Aorta (tissue), 5 donors: Measurements from ENCODE around the gene ADAMTSL5. TPM values are rescaled to one million over a fixed set of nuclear protein-coding genes. Genes with fewer than 3 reads are reported as not detected.

Source experiments
- ATAC-seq: fragments of 200-7000 bp; cut with Tn5 transposase; one replicate; pipeline ENCODE4 v1.9.1; 2022; ENCODE audit warnings: moderate library complexity; ENCODE audit not compliant: low FRiP score
- DNase-seq, 2 donors: peaks; one replicate each; pipeline ENCODE4 v3.0.0-alpha.2; 2020
- H3K27ac ChIP-seq, 2 donors: one replicate each; pipeline ENCODE4 v1.5.1; 2013; ENCODE audit warnings: low read length in 2 of 2, mild to moderate bottlenecking in 2 of 2, moderate library complexity in 2 of 2, control low read depth in 1 of 2, inconsistent platforms in 1 of 2, low read depth in 1 of 2
- H3K27me3 ChIP-seq, 2 donors: one replicate each; pipeline ENCODE4 v1.6.1; 2013; ENCODE audit warnings: control low read depth in 1 of 2, low read length in 1 of 2, mild to moderate bottlenecking in 1 of 2, moderate library complexity in 1 of 2; ENCODE audit not compliant: insufficient read depth in 2 of 2, control insufficient read depth in 1 of 2
- H3K36me3 ChIP-seq, 2 donors: one replicate each; pipeline ENCODE4 v1.6.1; 2013; ENCODE audit warnings: control low read depth in 1 of 2, low read length in 1 of 2, mild to moderate bottlenecking in 1 of 2; ENCODE audit not compliant: insufficient read depth in 2 of 2, control insufficient read depth in 1 of 2
- H3K4me1 ChIP-seq, 2 donors: one replicate each; pipeline ENCODE4 v1.6.1; 2013; ENCODE audit warnings: low read length in 2 of 2, control low read depth in 1 of 2, mild to moderate bottlenecking in 1 of 2, moderate library complexity in 1 of 2; ENCODE audit not compliant: insufficient read depth in 2 of 2, control insufficient read depth in 1 of 2
- H3K4me3 ChIP-seq, 2 donors: one replicate each; pipeline ENCODE4 v1.5.1; 2013; ENCODE audit warnings: low read length in 2 of 2, control low read depth in 1 of 2, mild to moderate bottlenecking in 1 of 2
- H3K9me3 ChIP-seq: one replicate; pipeline ENCODE4 v1.6.1; 2013; ENCODE audit warnings: mild to moderate bottlenecking, low read length; ENCODE audit not compliant: control insufficient read depth
- WGBS, 2 donors: extraction: QIAGEN DNeasy Blood & Tissue Kit; methylation state at CpG; one replicate each; pipeline ENCODE4 v1.1.7; 2013; 5-methylcytosine and 5-hydroxymethylcytosine counted together
- intact Hi-C, 2 donors: fragments of 100-400 bp; cut with DNase I; formaldehyde crosslinking; loops; one replicate each; pipeline versions ENCODE4 v1.14.2 to v1.15.0; 2022
- long read RNA-seq, 2 donors: library from polyadenylated mRNA; unstranded; transcript quantifications; one replicate each; pipeline ENCODE4 v2.0.0, GENCODE V29; 2020 to 2021
- polyA plus RNA-seq, 2 donors: library from polyadenylated mRNA; stranded (reverse); fragments of 200-250 nt; gene quantifications; one replicate each; pipeline ENCODE4 v1.2.3, GENCODE V29; 2013
- total RNA-seq, 2 donors: library from RNA; stranded (reverse); fragmentation: NEBNext Ultra II Directional; extraction: Animal tissue kit (Norgen Biotek cat#: 25700); gene quantifications; one replicate each; pipeline ENCODE4 v1.2.1, GENCODE V29; 2021
- donor health status: healthy with polysubstance abuse.
- donor health status: Bipolar disorder and iron deficiency.
- donor health status: DM: no; HTN: no; CAD: no.
- donor health status: DM: no; HTN: no; CAD: no.
- donor health status: DM: yes; HTN: yes; CAD: no.

ADAMTSL5 gene
- total RNA-seq = 10 to 100 TPM in 1 of 2 donors, 1 to 10 TPM in 1; 6.2 to 18.2 TPM
- polyA plus RNA-seq = 1 to 10 TPM; 3.1 to 6.1 TPM
- long read RNA-seq, donor 1, partial matches to known transcripts = 2 of 5 reads
- long read RNA-seq, donor 1, other reads (novel, unspliced or antisense) = 3 of 5 reads
- long read RNA-seq, donor 2, partial matches to known transcripts = 2 of 9 reads
- long read RNA-seq, donor 2, other reads (novel, unspliced or antisense) = 6 of 9 reads

- peak; percentile 63 for ATAC-seq
- intact Hi-C loops = no loop called here
- no peaks in the 10 kb centered on the region for H3K27me3 ChIP-seq
- H3K9me3 ChIP-seq = no peaks in the 10 kb centered on the region
- H3K36me3 ChIP-seq = no peaks in the 10 kb centered on the region
- peak within 1 kb of the TSS in 1 of 2 donors; percentile 55 for H3K27ac ChIP-seq
- 2 to 10% methylated on average over 20 to 78 of the region's 78 CpGs for WGBS, 2 donors
- H3K4me1 ChIP-seq = no peaks in the 10 kb centered on the region
- peak in 1 of 2 donors; percentile 74 for DNase-seq
- H3K4me3 ChIP-seq = peak within 1 kb of the TSS; percentile 42 to 64
Observed at GRCh38 chr19:1512671-1513498, at the start of gene ADAMTSL5. Gene ADAMTSL5 (minus strand): TSS chr19:1513019. CDS start chr19:1510943, 2,076 bp downstream.

- H3K27ac ChIP-seq = no peak overlapping the region
- H3K27me3 ChIP-seq = no peaks in the 10 kb centered on the region
- WGBS, 2 donors = 86 to 87% methylated on average over 17 of the region's 17 CpGs
- H3K4me1 ChIP-seq = no peaks in the 10 kb centered on the region
- H3K9me3 ChIP-seq = no peaks in the 10 kb centered on the region
- intact Hi-C loops = no loop called here
- ATAC-seq (no peak), DNase-seq (peak in 1 of 2 donors; percentile 63)
- no peak overlapping the region for H3K4me3 ChIP-seq
- H3K36me3 ChIP-seq = no peaks in the 10 kb centered on the region
Observed at GRCh38 chr19:1561236-1561842, 48.5 kb upstream of the ADAMTSL5 start.

DNA sequence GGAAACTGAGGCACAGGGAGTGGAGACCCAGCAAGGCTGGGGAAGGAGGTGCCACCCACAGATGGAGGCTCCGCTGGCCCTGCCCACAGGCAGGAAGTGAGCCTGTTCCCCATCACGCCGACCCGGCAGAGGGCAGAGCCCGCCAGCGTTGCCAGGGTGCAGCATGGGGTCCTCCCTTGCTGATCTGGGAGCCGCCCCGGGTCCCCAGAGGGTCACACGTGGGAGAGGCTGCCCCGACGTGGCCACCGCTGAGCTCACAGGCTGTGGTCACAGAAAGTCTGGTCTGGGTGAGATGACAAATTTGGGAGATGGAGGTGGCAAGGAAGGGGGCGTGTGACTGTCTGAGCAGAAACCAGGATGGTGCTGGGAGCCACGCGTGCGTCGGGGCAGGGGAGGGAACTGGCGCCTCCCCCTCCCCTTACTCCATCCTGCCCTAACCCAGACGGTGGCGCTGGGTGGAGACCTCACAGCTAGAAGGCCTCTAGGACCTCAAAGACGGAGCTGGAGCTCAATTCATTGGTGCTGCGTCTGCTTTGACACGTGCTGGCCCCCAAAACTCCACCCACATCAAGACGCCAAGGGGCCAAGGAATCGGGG, 47.6 kb upstream of the ADAMTSL5 start:
- Histone ChIP-seq H3K4me3 (no peak overlapping the region), H3K4me1 (no peaks in the 10 kb centered on the region), H3K27me3 (no peaks in the 10 kb centered on the region), H3K36me3 (peaks cover 0 to 2% of the 10 kb centered on the region in 2 donors), H3K27ac (no peak overlapping the region), H3K9me3 (no peaks in the 10 kb centered on the region)
- DNase-seq = peak in 1 of 2 donors; percentile 72
- 60 to 65% methylated on average over 25 of the region's 25 CpGs for WGBS, 2 donors
- no peak for ATAC-seq
- intact Hi-C loops = no loop called here

GRCh38 chr19:1558552-1558951, 45.7 kb upstream of the ADAMTSL5 start:
- 80 to 83% methylated on average over 12 of the region's 12 CpGs for WGBS, 2 donors
- Histone ChIP-seq H3K4me3 (no peak overlapping the region), H3K9me3 (no peaks in the 10 kb centered on the region), H3K4me1 (no peaks in the 10 kb centered on the region), H3K27me3 (no peaks in the 10 kb centered on the region), H3K27ac (no peak overlapping the region), H3K36me3 (peaks cover 0 to 2% of the 10 kb centered on the region in 2 donors)
- intact Hi-C loops = no loop called here
- ATAC-seq (no peak), DNase-seq (peak in 1 of 2 donors; percentile 73)

DNA sequence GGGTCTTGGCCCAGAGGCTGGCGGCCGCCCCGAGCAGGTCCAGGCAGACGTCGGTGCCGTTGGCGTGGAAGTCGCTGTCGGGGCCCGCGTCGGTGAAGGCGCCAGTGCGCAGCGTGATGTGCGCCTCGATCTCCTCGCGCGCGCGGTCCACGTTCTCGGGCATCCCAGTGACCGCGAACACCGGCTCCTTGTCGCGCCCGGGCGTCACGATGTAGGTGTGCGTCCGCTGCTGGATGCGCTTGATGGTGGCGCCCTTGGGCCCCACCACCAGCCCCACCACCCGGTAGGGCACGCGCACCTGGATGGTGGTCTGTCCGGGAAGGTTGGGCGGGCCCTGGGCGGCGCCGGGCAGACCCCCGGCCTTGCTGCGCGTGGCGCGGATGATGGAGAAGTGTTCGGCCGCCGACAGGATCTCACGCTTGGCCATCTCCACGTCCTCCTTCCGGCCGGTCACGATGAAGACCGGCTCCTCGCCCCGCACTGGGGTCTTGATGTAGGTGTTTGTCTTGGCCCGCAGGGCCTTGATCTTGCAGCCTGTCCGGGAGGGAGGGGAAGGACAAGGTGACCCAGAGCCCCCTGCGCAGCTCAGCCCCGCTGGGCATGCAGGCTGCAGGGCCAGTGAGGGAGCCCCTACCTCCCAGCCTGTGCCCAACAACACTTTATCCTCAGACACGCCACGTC, 43.7 kb upstream of the ADAMTSL5 start:
- no peaks in the 10 kb centered on the region for H3K27me3 ChIP-seq
- peak in 1 of 2 donors; percentile 75 for DNase-seq
- intact Hi-C loops = no loop called here
- no peaks in the 10 kb centered on the region for H3K9me3 ChIP-seq
- H3K27ac ChIP-seq = no peak overlapping the region
- no peaks in the 10 kb centered on the region for H3K4me1 ChIP-seq
- peaks cover 0 to 2% of the 10 kb centered on the region in 2 donors for H3K36me3 ChIP-seq
- ATAC-seq = no peak
- H3K4me3 ChIP-seq = no peak overlapping the region
- WGBS, 2 donors = 94 to 96% methylated on average over 61 to 66 of the region's 66 CpGs

- Histone ChIP-seq H3K27me3 (no peaks in the 10 kb centered on the region), H3K4me1 (no peaks in the 10 kb centered on the region), H3K36me3 (peaks cover 0 to 2% of the 10 kb centered on the region in 2 donors), H3K9me3 (no peaks in the 10 kb centered on the region), H3K4me3 (no peak overlapping the region), H3K27ac (no peak overlapping the region)
- 92 to 94% methylated on average over 91 to 121 of the region's 121 CpGs for WGBS, 2 donors
- ATAC-seq = no peak
- DNase-seq = peak in 1 of 2 donors; percentile 48
- intact Hi-C loops = no loop called here
Observed at GRCh38 chr19:1555487-1556389, 42.9 kb upstream of the ADAMTSL5 start.

GRCh38 chr19:1554968-1555367, 42.1 kb upstream of the ADAMTSL5 start:
- H3K27ac ChIP-seq = no peak overlapping the region
- intact Hi-C loops = no loop called here
- H3K4me1 ChIP-seq = no peaks in the 10 kb centered on the region
- peaks cover 0 to 2% of the 10 kb centered on the region in 2 donors for H3K36me3 ChIP-seq
- 85 to 87% methylated on average over 24 of the region's 24 CpGs for WGBS, 2 donors
- no peaks in the 10 kb centered on the region for H3K9me3 ChIP-seq
- no peaks in the 10 kb centered on the region for H3K27me3 ChIP-seq
- no peak overlapping the region for H3K4me3 ChIP-seq
- peak in 1 of 2 donors; percentile 61 for DNase-seq
- no peak for ATAC-seq
